H9 (cell line): ENCODE measurements around the gene PAX6. TPM values are rescaled to one million over a fixed set of nuclear protein-coding genes. Genes with fewer than 3 reads are reported as not detected.

ENCODE experiments used
- DNase-seq: peaks from one replicate; pipeline ENCODE4 v3.0.0-alpha.2; 2017
- H2AFZ ChIP-seq: one replicate; pipeline ENCODE4 v1.6.1; 2013; ENCODE audit warnings: mild to moderate bottlenecking, low read length, control low read depth, moderate library complexity
- H2AK5ac ChIP-seq: 2 replicates; pipeline ENCODE4 v1.6.1; 2013; ENCODE audit warnings: low read length, control low read depth, mixed read lengths; ENCODE audit not compliant: insufficient read length
- H2BK120ac ChIP-seq: one replicate; pipeline ENCODE4 v1.6.1; 2013; ENCODE audit warnings: low read depth, mild to moderate bottlenecking, low read length, control low read depth, inconsistent platforms; ENCODE audit not compliant: poor library complexity, severe bottlenecking
- H2BK12ac ChIP-seq: 2 replicates; pipeline ENCODE4 v1.6.1; 2013; ENCODE audit warnings: low read length, control low read depth, mixed read lengths, low read depth; ENCODE audit not compliant: insufficient read length
- H2BK15ac ChIP-seq: 2 replicates; pipeline ENCODE4 v1.6.1; 2013; ENCODE audit warnings: low read depth, low read length, control low read depth
- H2BK20ac ChIP-seq: one replicate; pipeline ENCODE4 v1.6.1; 2013; ENCODE audit warnings: low read depth, mild to moderate bottlenecking, low read length, control low read depth, inconsistent platforms; ENCODE audit not compliant: poor library complexity, severe bottlenecking
- H2BK5ac ChIP-seq: 2 replicates; pipeline ENCODE4 v1.6.1; 2013; ENCODE audit warnings: low read length, control low read depth, mixed read lengths; ENCODE audit not compliant: insufficient read length
- H3K14ac ChIP-seq: 2 replicates; pipeline ENCODE4 v1.6.1; 2013; ENCODE audit warnings: low read length, control low read depth; ENCODE audit not compliant: insufficient read depth
- H3K18ac ChIP-seq: 2 replicates; pipeline ENCODE4 v1.6.1; 2013; ENCODE audit warnings: low read depth, mild to moderate bottlenecking, mixed read lengths, low read length, control low read depth; ENCODE audit not compliant: insufficient read length
- H3K23ac ChIP-seq: 2 replicates; pipeline ENCODE4 v1.6.1; 2013; ENCODE audit warnings: low read length, control low read depth, mixed read lengths, low read depth; ENCODE audit not compliant: insufficient read length
- H3K23me2 ChIP-seq: 2 replicates; pipeline ENCODE4 v1.6.1; 2013; ENCODE audit warnings: low read depth, mild to moderate bottlenecking, mixed read lengths, low read length, control low read depth; ENCODE audit not compliant: insufficient read length, poor library complexity, severe bottlenecking
- H3K27ac ChIP-seq: 2 replicates; pipeline ENCODE4 v1.5.1; 2013; ENCODE audit warnings: low read length, control low read depth, mixed read lengths, low read depth; ENCODE audit not compliant: insufficient read length
- H3K27me3 ChIP-seq: 2 replicates; pipeline ENCODE4 v1.6.1; 2013; ENCODE audit warnings: low read length, control low read depth, inconsistent platforms; ENCODE audit not compliant: insufficient read depth
- H3K4ac ChIP-seq: 2 replicates; pipeline ENCODE4 v1.6.1; 2013; ENCODE audit warnings: low read depth, mild to moderate bottlenecking, control low read depth, inconsistent platforms, low read length, moderate library complexity
- H3K4me1 ChIP-seq: 2 replicates; pipeline ENCODE4 v1.6.1; 2013; ENCODE audit warnings: low read length, control low read depth, inconsistent platforms; ENCODE audit not compliant: insufficient read depth
- H3K4me2 ChIP-seq: 2 replicates; pipeline ENCODE4 v1.6.1; 2013; ENCODE audit warnings: low read length, control low read depth, mixed read lengths; ENCODE audit not compliant: insufficient read length, insufficient read depth
- H3K56ac ChIP-seq: 2 replicates; pipeline ENCODE4 v1.6.1; 2013; ENCODE audit warnings: low read depth, mild to moderate bottlenecking, mixed read lengths, low read length, control low read depth; ENCODE audit not compliant: insufficient read length
- H3K79me1 ChIP-seq: 2 replicates; pipeline ENCODE4 v1.6.1; 2013; ENCODE audit warnings: low read depth, mild to moderate bottlenecking, moderate library complexity, low read length, control low read depth, inconsistent platforms; ENCODE audit not compliant: insufficient read depth, poor library complexity, severe bottlenecking
- H3K79me2 ChIP-seq: 2 replicates; pipeline ENCODE4 v1.6.1; 2013; ENCODE audit warnings: low read length, control low read depth, inconsistent platforms; ENCODE audit not compliant: insufficient read depth
- H3K9ac ChIP-seq: 2 replicates; pipeline ENCODE4 v1.6.1; 2013; ENCODE audit warnings: low read length, control low read depth, mixed read lengths; ENCODE audit not compliant: insufficient read length; ENCODE audit errors: extremely low read depth
- H3K9me3 ChIP-seq: one replicate; pipeline ENCODE4 v1.6.1; 2013; ENCODE audit warnings: low read depth, low read length, inconsistent platforms; ENCODE audit not compliant: control insufficient read depth
- H3T11ph ChIP-seq: one replicate; pipeline ENCODE4 v1.6.1; 2013; ENCODE audit warnings: mild to moderate bottlenecking, low read length, control low read depth, inconsistent platforms
- H4K20me1 ChIP-seq: one replicate; pipeline ENCODE4 v1.6.1; 2013; ENCODE audit not compliant: control insufficient read depth, insufficient read length, insufficient read depth
- H4K5ac ChIP-seq: 2 replicates; pipeline ENCODE4 v1.6.1; 2013; ENCODE audit warnings: low read depth, mild to moderate bottlenecking, mixed read lengths, low read length, control low read depth; ENCODE audit not compliant: insufficient read length
- H4K8ac ChIP-seq: replicated peaks from 2 replicates; pipeline ENCODE4 v1.6.1; 2013; ENCODE audit warnings: low read length, control low read depth, mixed read lengths, low read depth; ENCODE audit not compliant: insufficient read length
- H4K91ac ChIP-seq: 2 replicates; pipeline ENCODE4 v1.6.1; 2013; ENCODE audit warnings: low read depth, mild to moderate bottlenecking, moderate library complexity, mixed read lengths, low read length, control low read depth; ENCODE audit not compliant: insufficient read length
- H3K27ac Mint-ChIP-seq, 3 experiments: 2 replicates in 2 of 3; 3 replicates in 1 of 3; pipeline ENCODE4 v1.8.0; 2020 to 2021; ENCODE audit warnings: mixed read lengths in 3 of 3, mild to moderate bottlenecking in 1 of 3, moderate library complexity in 1 of 3
- H3K27me3 Mint-ChIP-seq: 2 replicates; pipeline ENCODE4 v1.8.0; 2021; ENCODE audit warnings: low read depth, mild to moderate bottlenecking, moderate library complexity, mixed read lengths
- H3K36me3 Mint-ChIP-seq, 3 experiments: 2 replicates in 2 of 3; 3 replicates in 1 of 3; pipeline ENCODE4 v1.8.0; 2020 to 2021; ENCODE audit warnings: low read depth in 3 of 3, mixed read lengths in 3 of 3; ENCODE audit not compliant: insufficient read depth in 1 of 3
- H3K4me1 Mint-ChIP-seq, 2 experiments: 2 replicates each; pipeline ENCODE4 v1.8.0; 2020; ENCODE audit warnings: mixed read lengths in 2 of 2
- H3K4me3 Mint-ChIP-seq, 2 experiments: 2 replicates in 1 of 2; 3 replicates in 1 of 2; pipeline ENCODE4 v1.8.0; 2020 to 2021; ENCODE audit warnings: mild to moderate bottlenecking in 2 of 2, mixed read lengths in 2 of 2, moderate library complexity in 1 of 2
- H3K9me3 Mint-ChIP-seq, 2 experiments: 2 replicates in 1 of 2; 3 replicates in 1 of 2; pipeline ENCODE4 v1.8.0; 2020; ENCODE audit warnings: mild to moderate bottlenecking in 2 of 2, mixed read lengths in 2 of 2, moderate library complexity in 1 of 2
- CTCF ChIP-seq: fragments of 200-600 bp; sonication (generic); conservative IDR thresholded peaks from 3 replicates; pipeline ENCODE4 v1.8.0; 2021; ENCODE audit warnings: antibody characterized with exemption, mild to moderate bottlenecking
- WGBS: extraction: QIAGEN DNeasy Blood & Tissue Kit; methylation state at CpG from one replicate; pipeline ENCODE4 v1.1.7; 2013; ENCODE audit warnings: missing lambda C conversion rate, low lambda C conversion rate, mixed read lengths; ENCODE audit not compliant: insufficient read length; ENCODE audit errors: extremely low coverage; 5-methylcytosine and 5-hydroxymethylcytosine counted together
- total RNA-seq: library from RNA; stranded (reverse); gene quantifications from 2 replicates; pipeline ENCODE4 v1.2.1, GENCODE V29; 2021

PAX6 gene
- total RNA-seq, 1 experiment from 2014 or later: not detected

GRCh38 chr11:31828217-31828616 lies 17.1 kb upstream of the PAX6 start:
- no peaks in the 10 kb centered on the region for H3K36me3 Mint-ChIP-seq
- Histone ChIP-seq H2BK120ac (no peak overlapping the region), H2AK5ac (no peak overlapping the region), H3K14ac (no peak overlapping the region), H3K9ac (no peak overlapping the region), H3T11ph (no peak overlapping the region), H3K4me2 (no peak overlapping the region), H4K20me1 (no peaks in the 10 kb centered on the region), H2BK15ac (no peak overlapping the region), H2BK5ac (no peak overlapping the region), H3K4me1 (no peaks in the 10 kb centered on the region; the same call in 1 of the 2 replicates), H4K91ac (no peak overlapping the region), H3K79me1 (no peaks in the 10 kb centered on the region), H3K18ac (no peak overlapping the region), H3K9me3 (no peaks in the 10 kb centered on the region), H3K56ac (no peak overlapping the region), H2BK12ac (no peak overlapping the region), H3K23ac (no peak overlapping the region), H4K8ac (no peak overlapping the region), H3K27me3 (peaks cover 39% of the 10 kb centered on the region), H3K4ac (no peak overlapping the region), H4K5ac (no peak overlapping the region), H3K79me2 (peaks cover 1% of the 10 kb centered on the region; the same call in 1 of the 2 replicates), H3K23me2 (peaks cover 10% of the 10 kb centered on the region), H2AFZ (no peak overlapping the region), H2BK20ac (no peak overlapping the region), H3K27ac (no peak overlapping the region)
- H3K9me3 Mint-ChIP-seq: no peaks in the 10 kb centered on the region; a peak in 1 of 5 replicates
- TF ChIP-seq CTCF: no peak
- H3K27ac Mint-ChIP-seq: no peak overlapping the region
- H3K4me1 Mint-ChIP-seq: peaks cover 35 to 54% of the 10 kb centered on the region in 2 experiments
- peaks cover 73% of the 10 kb centered on the region for H3K27me3 Mint-ChIP-seq
- H3K4me3 Mint-ChIP-seq: peak overlapping the region in 1 of 2 experiments; percentile 77; a peak in 1 of 5 replicates
- DNase-seq: no peak
- WGBS: no CpG with 5 or more reads among the region's 7 CpGs
